ENCODE results near the gene DACH2.

Gene DACH2

DNA sequence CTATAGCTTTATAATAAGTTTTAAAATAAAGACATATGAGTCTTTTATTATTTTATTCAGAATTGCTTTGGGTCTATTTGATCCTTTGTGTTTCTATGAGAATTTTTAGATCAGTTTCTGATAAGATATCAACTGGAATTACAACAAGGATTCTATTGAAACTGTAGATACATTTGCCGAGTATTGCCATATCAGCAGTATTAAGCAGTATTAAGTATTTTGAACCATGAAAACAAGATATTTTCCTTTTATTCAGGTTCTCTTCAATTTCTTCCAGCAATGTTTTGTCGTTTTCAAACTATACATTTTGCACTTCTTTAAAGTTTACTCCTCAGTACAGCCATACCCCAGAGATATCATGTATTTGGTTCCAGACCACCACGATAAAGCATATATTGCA is 598.8 kb downstream of the DACH2 start:
- DNase-seq (ENCODE audit: low read depth in 2 of 2, low spot score in 1 of 2) = no peak

DNA sequence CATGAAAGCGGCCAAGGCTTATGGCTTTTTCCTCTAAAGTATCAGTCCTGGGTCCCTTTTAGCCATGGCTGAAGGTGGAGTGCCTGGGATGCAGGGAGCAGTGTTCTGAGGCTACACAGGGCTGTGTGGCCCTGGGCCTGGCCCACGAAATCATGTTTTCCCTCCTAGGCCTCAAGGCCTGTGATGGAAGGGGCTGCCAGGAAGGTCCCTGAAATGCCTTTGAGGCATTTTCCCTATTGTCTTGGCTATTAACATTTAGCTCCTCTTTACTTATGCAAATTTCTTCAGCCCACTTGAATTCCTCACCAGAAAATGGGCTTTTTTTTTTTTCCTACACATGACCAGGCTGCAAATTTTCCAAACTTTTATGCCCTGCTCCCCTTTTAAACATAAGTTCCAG is 657.0 kb downstream of the DACH2 start:
- no peak for DNase-seq (ENCODE audit: low read depth in 2 of 2, low spot score in 1 of 2)

DNA sequence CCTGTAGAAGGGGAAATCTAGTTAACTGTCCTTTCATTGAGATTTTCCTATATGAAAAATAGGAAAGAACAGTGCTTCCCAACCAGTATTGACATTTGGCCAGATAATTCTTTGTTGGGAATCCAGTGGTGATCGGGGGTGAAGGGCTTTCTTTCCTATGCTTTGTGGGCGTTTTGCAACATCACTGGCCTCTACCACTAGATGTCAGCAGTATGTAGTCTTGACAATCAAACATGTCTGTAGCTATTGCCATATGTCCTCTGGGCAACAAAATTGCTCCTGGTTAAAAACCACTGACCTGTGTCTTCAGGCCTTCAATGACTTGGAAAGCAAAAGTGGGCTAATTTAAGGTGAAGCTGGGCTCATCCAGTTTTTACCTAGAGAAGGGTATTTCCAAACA is 658.5 kb downstream of the DACH2 start:
- no peak for DNase-seq (ENCODE audit: low read depth in 2 of 2, low spot score in 1 of 2)

DNA sequence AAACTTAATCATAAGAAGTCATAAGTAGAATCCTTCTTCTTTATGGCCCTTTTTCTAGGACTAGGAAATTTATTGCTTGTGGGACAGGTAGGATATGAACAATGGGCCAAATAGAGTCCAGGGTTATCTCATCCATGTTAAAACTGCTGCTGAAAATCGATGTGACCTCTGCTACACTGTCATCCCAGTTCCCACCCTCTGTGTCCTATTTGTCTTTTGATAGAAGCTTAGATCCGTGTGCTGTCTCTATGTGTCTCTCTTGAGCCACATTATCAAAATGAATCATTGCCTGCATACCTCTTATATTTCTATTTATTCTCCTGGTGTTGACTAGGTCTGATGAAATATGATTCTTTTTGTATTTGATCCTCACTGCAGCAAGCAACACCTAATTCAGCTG is 661.4 kb downstream of the DACH2 start:
- DNase-seq (ENCODE audit: low read depth in 2 of 2, low spot score in 1 of 2) = no peak

DNA sequence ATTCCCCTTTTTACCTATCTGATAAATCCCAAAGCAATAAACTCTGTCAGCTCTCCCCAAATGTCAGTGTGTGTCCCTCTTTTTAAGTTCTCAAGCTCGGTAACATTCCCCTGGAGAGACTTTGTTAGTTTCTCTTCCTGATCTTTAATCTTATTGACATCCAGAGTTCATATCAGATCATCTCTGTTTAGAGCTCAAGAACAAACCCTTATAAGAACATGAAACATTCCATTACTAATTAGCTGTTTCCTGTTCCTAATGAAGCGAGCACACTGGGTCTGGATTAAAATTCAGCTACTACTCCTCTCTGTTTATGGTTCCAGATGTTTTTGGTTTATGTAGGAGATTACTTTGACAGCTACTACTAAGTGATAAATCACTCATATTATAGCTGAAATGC is 681.5 kb downstream of the DACH2 start:
- DNase-seq (ENCODE audit: low read depth in 2 of 2, low spot score in 1 of 2) = no peak

DNA sequence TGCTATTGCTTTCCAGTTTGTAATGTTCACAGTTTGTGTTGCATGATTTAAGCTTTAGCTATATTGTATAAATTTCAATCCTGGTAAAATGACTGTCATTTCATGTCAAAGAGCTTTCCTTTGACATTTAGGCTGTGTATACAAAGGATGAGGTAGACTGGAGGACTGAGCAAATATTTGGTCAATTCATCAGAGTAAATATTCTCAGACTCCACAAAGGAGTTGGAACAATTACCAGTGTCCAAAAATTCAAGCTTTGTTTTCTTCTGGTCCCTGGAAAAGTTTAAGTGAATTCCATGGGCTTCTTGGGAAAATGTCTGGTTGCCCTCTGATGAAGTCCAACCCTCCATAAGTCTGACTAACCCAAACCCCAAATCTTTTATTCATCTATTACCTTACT is 682.4 kb downstream of the DACH2 start:
- no peak for DNase-seq (ENCODE audit: low read depth in 2 of 2, low spot score in 1 of 2)

DNA sequence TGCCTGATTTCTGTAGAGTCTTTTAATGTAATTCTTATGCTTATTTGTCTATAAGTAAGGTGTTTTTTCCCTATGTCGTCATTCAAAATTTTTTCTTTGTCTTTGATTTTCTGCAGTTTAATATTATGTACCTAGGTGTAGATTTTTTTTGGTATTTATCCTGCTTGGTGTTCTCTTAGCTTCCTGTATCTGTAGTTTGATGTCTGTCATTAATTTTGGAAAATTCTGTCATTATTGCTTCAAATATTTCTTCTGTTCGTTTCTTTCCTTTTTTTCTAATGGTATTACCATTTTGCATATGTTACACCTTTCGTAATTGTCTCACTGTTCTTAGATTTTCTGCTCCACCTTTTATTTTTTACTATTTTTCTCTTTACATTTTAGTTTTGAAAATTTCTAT is 696.9 kb downstream of the DACH2 start:
- DNase-seq (ENCODE audit: low read depth in 2 of 2, low spot score in 1 of 2) = no peak
